ENCODE measurements around the gene TMEM150C.

The TMEM150C gene

GRCh38 chr4:82450966-82451755 lies 110.6 kb downstream of the TMEM150C start:
- no peak for DNase-seq
- H3K4me1 ChIP-seq (ENCODE audit: control extremely low read depth in 1 of 4, control insufficient read depth in 4 of 4, insufficient read depth in 4 of 4, low read length in 3 of 4) = no peaks in the 10 kb centered on the region
- CTCF ChIA-PET = interaction anchor here (1.1 to 1.8 kb wide), 2 partner anchors 9 to 287 kb away, joined by 3 to 7 read pairs; no protein-coding TSS in a partner anchor
- WGBS (ENCODE audit: insufficient coverage) = 94% methylated on average over 11 of the region's 13 CpGs
- POLR2A ChIA-PET = no interaction called here
- no peak overlapping the region for H3K27ac ChIP-seq (ENCODE audit: insufficient read depth in 1 of 2, low read depth in 1 of 2, low read length in 2 of 2, poor library complexity in 1 of 2, severe bottlenecking in 2 of 2)
- H3K4me3 ChIP-seq (ENCODE audit: control insufficient read depth in 1 of 7, extremely low read depth in 1 of 7, insufficient read depth in 4 of 7, low read depth in 2 of 7, low read length in 6 of 7) = no peak overlapping the region
- H3K36me3 ChIP-seq (ENCODE audit: control insufficient read depth in 4 of 4, insufficient read depth in 4 of 4, low read length in 3 of 4) = peaks cover 19 to 68% (median 39%) of the 10 kb centered on the region in 4 experiments
- no peaks in the 10 kb centered on the region for H3K27me3 ChIP-seq (replicated peaks in 2 of 5; ENCODE audit: control insufficient read depth in 4 of 5, insufficient read depth in 5 of 5, low read length in 4 of 5)
- no peaks in the 10 kb centered on the region for H3K9me3 ChIP-seq (ENCODE audit: control extremely low read depth in 1 of 5, control insufficient read depth in 4 of 5, insufficient read depth in 2 of 5, low read depth in 1 of 5, low read length in 4 of 5)

DNA sequence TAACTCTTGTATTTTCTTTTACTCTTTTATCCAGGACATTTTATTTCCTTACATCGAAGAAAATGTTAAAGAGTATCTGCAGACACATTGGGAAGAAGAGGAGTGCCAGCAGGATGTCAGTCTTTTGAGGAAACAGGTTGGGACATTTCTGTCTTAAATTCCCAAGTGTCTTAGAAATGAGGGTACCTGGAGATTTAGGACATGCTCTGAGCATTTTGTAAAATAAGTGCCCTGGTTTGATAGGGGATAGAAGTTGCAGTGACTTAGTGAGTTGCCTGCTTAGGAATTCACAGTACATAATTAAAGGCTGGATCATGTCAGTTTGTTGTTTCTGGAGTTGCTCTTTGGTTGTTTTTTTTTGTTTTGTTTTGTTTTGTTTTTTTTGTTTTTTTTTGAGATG lies 113.9 kb downstream of the TMEM150C start:
- no peaks in the 10 kb centered on the region for H3K27me3 ChIP-seq (replicated peaks in 2 of 5; ENCODE audit: control insufficient read depth in 4 of 5, insufficient read depth in 5 of 5, low read length in 4 of 5)
- ChIA-PET CTCF (interaction anchor here (1.3 kb wide), 1 partner anchor 13 kb away, joined by 3 read pairs; no protein-coding TSS in a partner anchor), POLR2A (no interaction called here)
- no peak for DNase-seq
- 100% methylated on average over 1 of the region's 1 CpG for WGBS (ENCODE audit: insufficient coverage)
- H3K4me3 ChIP-seq (ENCODE audit: control insufficient read depth in 1 of 7, extremely low read depth in 1 of 7, insufficient read depth in 4 of 7, low read depth in 2 of 7, low read length in 6 of 7) = no peak overlapping the region
- H3K4me1 ChIP-seq (ENCODE audit: control extremely low read depth in 1 of 4, control insufficient read depth in 4 of 4, insufficient read depth in 4 of 4, low read length in 3 of 4) = no peaks in the 10 kb centered on the region
- H3K27ac ChIP-seq (ENCODE audit: insufficient read depth in 1 of 2, low read depth in 1 of 2, low read length in 2 of 2, poor library complexity in 1 of 2, severe bottlenecking in 2 of 2) = no peak overlapping the region
- H3K9me3 ChIP-seq (ENCODE audit: control extremely low read depth in 1 of 5, control insufficient read depth in 4 of 5, insufficient read depth in 2 of 5, low read depth in 1 of 5, low read length in 4 of 5) = no peaks in the 10 kb centered on the region
- H3K36me3 ChIP-seq (ENCODE audit: control insufficient read depth in 4 of 4, insufficient read depth in 4 of 4, low read length in 3 of 4) = peaks cover 18 to 48% (median 32%) of the 10 kb centered on the region in 4 experiments

DNA sequence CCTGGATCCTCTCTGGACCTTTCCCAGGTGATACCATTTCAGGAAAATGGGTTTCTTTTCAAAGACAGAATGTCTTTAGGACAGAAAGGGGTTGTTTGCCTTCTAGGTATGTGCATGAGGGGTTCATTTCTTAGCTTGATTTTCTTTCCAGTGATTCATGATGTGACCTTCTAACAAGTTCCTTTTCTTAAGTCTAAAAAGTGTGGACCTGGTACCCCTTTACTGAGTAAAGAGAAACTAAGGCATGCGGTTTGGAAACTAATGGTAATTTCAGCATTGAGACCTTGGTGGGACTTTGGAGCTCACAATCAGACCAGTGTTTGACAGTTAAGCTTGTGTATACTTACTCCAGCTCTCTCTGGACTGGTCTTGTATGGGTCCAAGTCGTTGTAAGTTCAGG lies 122.7 kb downstream of the TMEM150C start:
- ChIA-PET CTCF (interaction anchor here (1.2 to 1.7 kb wide), 2 partner anchors 8 to 10 kb away, joined by 3 to 8 read pairs; no protein-coding TSS in a partner anchor), POLR2A (no interaction called here)
- no peak for DNase-seq

DNA sequence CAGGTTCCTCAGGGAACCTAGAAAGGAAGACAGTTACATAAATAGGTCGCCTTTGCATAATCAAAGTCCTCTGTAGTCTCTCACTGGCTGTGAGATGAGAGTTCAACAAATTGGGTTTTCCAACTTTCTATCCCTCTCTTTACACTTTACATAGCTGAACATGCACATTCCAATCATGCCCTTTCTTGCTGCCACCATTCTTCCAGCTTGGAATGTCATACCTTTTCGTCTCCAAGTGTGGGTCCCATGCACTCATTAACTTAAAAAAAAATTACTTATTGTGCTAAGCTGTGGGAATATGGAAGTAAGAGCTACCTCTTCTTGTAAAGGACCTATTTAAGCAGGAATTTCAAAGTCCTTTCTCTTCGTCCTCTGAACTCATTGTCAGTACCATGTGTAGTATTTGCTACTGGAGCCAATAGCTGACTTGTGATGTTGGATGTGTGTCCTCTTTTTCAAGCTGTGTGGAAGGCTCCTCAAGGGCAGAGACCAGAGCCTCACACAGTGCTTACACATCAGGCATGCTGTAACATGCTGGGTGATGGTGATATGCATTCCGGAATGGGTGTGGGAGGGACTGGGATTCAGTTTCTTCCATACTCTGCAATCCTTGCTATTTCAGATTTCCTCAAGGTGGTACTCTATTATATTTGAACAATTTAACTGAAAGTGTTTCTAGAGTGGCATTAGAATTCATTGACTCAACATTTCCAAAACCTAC lies 124.3 kb downstream of the TMEM150C start:
- peaks cover 0 to 37% (median 3%) of the 10 kb centered on the region in 4 experiments for H3K36me3 ChIP-seq (ENCODE audit: control insufficient read depth in 4 of 4, insufficient read depth in 4 of 4, low read length in 3 of 4)
- H3K27ac ChIP-seq (ENCODE audit: insufficient read depth in 1 of 2, low read depth in 1 of 2, low read length in 2 of 2, poor library complexity in 1 of 2, severe bottlenecking in 2 of 2) = no peak overlapping the region
- no peaks in the 10 kb centered on the region for H3K9me3 ChIP-seq (ENCODE audit: control extremely low read depth in 1 of 5, control insufficient read depth in 4 of 5, insufficient read depth in 2 of 5, low read depth in 1 of 5, low read length in 4 of 5)
- no peaks in the 10 kb centered on the region for H3K27me3 ChIP-seq (replicated peaks in 2 of 5; ENCODE audit: control insufficient read depth in 4 of 5, insufficient read depth in 5 of 5, low read length in 4 of 5)
- no peak overlapping the region for H3K4me3 ChIP-seq (ENCODE audit: control insufficient read depth in 1 of 7, extremely low read depth in 1 of 7, insufficient read depth in 4 of 7, low read depth in 2 of 7, low read length in 6 of 7)
- WGBS (ENCODE audit: insufficient coverage) = 100% methylated on average over 1 of the region's 4 CpGs
- POLR2A ChIA-PET = no interaction called here
- no peak for DNase-seq
- CTCF ChIA-PET = interaction anchor here (1.9 kb wide), 1 partner anchor 8 kb away, joined by 6 read pairs; no protein-coding TSS in a partner anchor
- peaks cover 0 to 8% (median 5%) of the 10 kb centered on the region in 4 experiments for H3K4me1 ChIP-seq (ENCODE audit: control extremely low read depth in 1 of 4, control insufficient read depth in 4 of 4, insufficient read depth in 4 of 4, low read length in 3 of 4)

More for the DNA sequence above, 122.7 kb downstream of the TMEM150C start:
- Histone ChIP-seq H3K9me3 (ENCODE audit: control extremely low read depth in 1 of 5, control insufficient read depth in 4 of 5, insufficient read depth in 2 of 5, low read depth in 1 of 5, low read length in 4 of 5) (no peaks in the 10 kb centered on the region), H3K36me3 (ENCODE audit: control insufficient read depth in 4 of 4, insufficient read depth in 4 of 4, low read length in 3 of 4) (peaks cover 2 to 28% (median 2%) of the 10 kb centered on the region in 4 experiments), H3K27ac (ENCODE audit: insufficient read depth in 1 of 2, low read depth in 1 of 2, low read length in 2 of 2, poor library complexity in 1 of 2, severe bottlenecking in 2 of 2) (no peak overlapping the region), H3K27me3 (replicated peaks in 2 of 5; ENCODE audit: control insufficient read depth in 4 of 5, insufficient read depth in 5 of 5, low read length in 4 of 5) (no peaks in the 10 kb centered on the region), H3K4me1 (ENCODE audit: control extremely low read depth in 1 of 4, control insufficient read depth in 4 of 4, insufficient read depth in 4 of 4, low read length in 3 of 4) (no peaks in the 10 kb centered on the region), H3K4me3 (ENCODE audit: control insufficient read depth in 1 of 7, extremely low read depth in 1 of 7, insufficient read depth in 4 of 7, low read depth in 2 of 7, low read length in 6 of 7) (no peak overlapping the region)
- WGBS (ENCODE audit: insufficient coverage) = 100% methylated on average over 1 of the region's 2 CpGs

- ChIA-PET POLR2A (no interaction called here), CTCF (interaction anchor here (0.7 to 1.9 kb wide), 2 partner anchors 7 to 305 kb away, joined by 3 to 6 read pairs; no protein-coding TSS in a partner anchor)
- H3K9me3 ChIP-seq (ENCODE audit: control extremely low read depth in 1 of 5, control insufficient read depth in 4 of 5, insufficient read depth in 2 of 5, low read depth in 1 of 5, low read length in 4 of 5) = no peaks in the 10 kb centered on the region
- no peak overlapping the region for H3K4me3 ChIP-seq (ENCODE audit: control insufficient read depth in 1 of 7, extremely low read depth in 1 of 7, insufficient read depth in 4 of 7, low read depth in 2 of 7, low read length in 6 of 7)
- H3K36me3 ChIP-seq (ENCODE audit: control insufficient read depth in 4 of 4, insufficient read depth in 4 of 4, low read length in 3 of 4) = peaks cover 0 to 37% (median 3%) of the 10 kb centered on the region in 4 experiments
- no CpG with 5 or more reads among the region's 4 CpGs for WGBS (ENCODE audit: insufficient coverage)
- DNase-seq = no peak
- no peak overlapping the region for H3K27ac ChIP-seq (ENCODE audit: insufficient read depth in 1 of 2, low read depth in 1 of 2, low read length in 2 of 2, poor library complexity in 1 of 2, severe bottlenecking in 2 of 2)
- H3K27me3 ChIP-seq (replicated peaks in 2 of 5; ENCODE audit: control insufficient read depth in 4 of 5, insufficient read depth in 5 of 5, low read length in 4 of 5) = no peaks in the 10 kb centered on the region
- H3K4me1 ChIP-seq (ENCODE audit: control extremely low read depth in 1 of 4, control insufficient read depth in 4 of 4, insufficient read depth in 4 of 4, low read length in 3 of 4) = peaks cover 5 to 15% (median 8%) of the 10 kb centered on the region in 4 experiments
Observed at GRCh38 chr4:82436780-82437179, 125.0 kb downstream of the TMEM150C start.

GRCh38 chr4:82436130-82436529 lies 125.7 kb downstream of the TMEM150C start:
- no peak for DNase-seq
- H3K27me3 ChIP-seq (replicated peaks in 2 of 5; ENCODE audit: control insufficient read depth in 4 of 5, insufficient read depth in 5 of 5, low read length in 4 of 5) = no peaks in the 10 kb centered on the region
- no peaks in the 10 kb centered on the region for H3K9me3 ChIP-seq (ENCODE audit: control extremely low read depth in 1 of 5, control insufficient read depth in 4 of 5, insufficient read depth in 2 of 5, low read depth in 1 of 5, low read length in 4 of 5)
- POLR2A ChIA-PET = no interaction called here
- no peak overlapping the region for H3K27ac ChIP-seq (ENCODE audit: insufficient read depth in 1 of 2, low read depth in 1 of 2, low read length in 2 of 2, poor library complexity in 1 of 2, severe bottlenecking in 2 of 2)
- no peak overlapping the region for H3K4me3 ChIP-seq (ENCODE audit: control insufficient read depth in 1 of 7, extremely low read depth in 1 of 7, insufficient read depth in 4 of 7, low read depth in 2 of 7, low read length in 6 of 7)
- CTCF ChIA-PET = interaction anchor here (0.7 to 1.6 kb wide), 2 partner anchors 303 to 306 kb away, joined by 3 to 4 read pairs; no protein-coding TSS in a partner anchor
- H3K36me3 ChIP-seq (ENCODE audit: control insufficient read depth in 4 of 4, insufficient read depth in 4 of 4, low read length in 3 of 4) = peaks cover 0 to 37% (median 3%) of the 10 kb centered on the region in 4 experiments
- WGBS (ENCODE audit: insufficient coverage) = 96% methylated on average over 3 of the region's 5 CpGs
- H3K4me1 ChIP-seq (ENCODE audit: control extremely low read depth in 1 of 4, control insufficient read depth in 4 of 4, insufficient read depth in 4 of 4, low read length in 3 of 4) = peaks cover 8 to 21% (median 13%) of the 10 kb centered on the region in 4 experiments

Measured in common myeloid progenitor, CD34-positive (primary cell).